GM12875 (cell line): Measurements from ENCODE around the gene RGS2.

Experiments used
- H3K4me3 ChIP-seq: one replicate; pipeline ENCODE4 v1.5.1; 2011; ENCODE audit warnings: low read depth, low read length, control low read depth
- CTCF ChIP-seq: IDR thresholded peaks from 2 replicates; pipeline ENCODE4 v1.5.1; 2011; ENCODE audit warnings: low read depth, mild to moderate bottlenecking, control low read depth, inconsistent platforms, low read length, moderate library complexity, borderline replicate concordance; ENCODE audit not compliant: insufficient read depth

RGS2 gene

GRCh38 chr1:192830595-192831246 is 21.9 kb downstream of the RGS2 start:
- H3K4me3 ChIP-seq = no peak overlapping the region
- no peak for TF ChIP-seq CTCF

GRCh38 chr1:192831706-192832355 is 23.0 kb downstream of the RGS2 start:
- no peak overlapping the region for H3K4me3 ChIP-seq
- TF ChIP-seq CTCF = no peak

DNA sequence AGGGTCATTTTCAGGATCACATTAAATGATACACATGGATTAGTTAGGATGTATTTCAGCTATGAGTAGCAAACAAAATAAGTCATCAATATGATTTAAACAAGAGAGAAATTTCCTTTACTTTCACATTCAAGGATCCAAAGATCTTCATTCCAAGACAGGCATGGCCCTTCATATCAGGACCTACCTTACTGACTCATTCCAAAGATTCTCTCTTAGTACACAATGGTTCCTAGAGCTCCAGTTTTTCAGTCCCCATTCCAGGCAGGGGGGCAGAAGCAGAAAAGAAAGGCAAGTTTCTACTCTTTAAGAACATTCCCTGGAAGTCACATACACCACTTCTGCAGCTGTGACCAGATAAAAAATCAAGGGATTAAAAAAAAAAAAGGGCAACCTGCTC is 23.7 kb downstream of the RGS2 start:
- no peak for TF ChIP-seq CTCF
- no peak overlapping the region for H3K4me3 ChIP-seq

DNA sequence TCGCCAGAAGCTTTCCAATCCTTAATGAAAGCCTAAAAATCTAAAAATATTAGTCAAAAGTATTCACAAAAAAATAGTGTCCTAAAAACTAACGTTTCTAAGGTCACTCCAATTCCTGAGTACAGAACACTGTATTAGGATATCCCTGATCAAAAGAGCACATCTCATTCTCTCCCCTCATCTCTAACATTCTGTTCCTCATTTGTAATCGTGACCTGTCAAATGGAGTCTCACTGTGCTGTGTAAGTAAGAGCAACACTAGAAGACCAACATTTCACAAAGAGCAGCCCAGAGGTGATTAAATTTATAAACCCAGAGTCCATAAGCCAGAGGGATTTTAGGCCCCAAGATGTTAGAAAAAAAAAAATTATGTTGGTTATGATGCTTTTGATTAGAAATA is 26.3 kb downstream of the RGS2 start:
- no peak for TF ChIP-seq CTCF
- H3K4me3 ChIP-seq = no peak overlapping the region

- TF ChIP-seq CTCF = no peak
- no peak overlapping the region for H3K4me3 ChIP-seq
These were observed 30.6 kb downstream of the RGS2 start for GRCh38 chr1:192839162-192840066.

DNA sequence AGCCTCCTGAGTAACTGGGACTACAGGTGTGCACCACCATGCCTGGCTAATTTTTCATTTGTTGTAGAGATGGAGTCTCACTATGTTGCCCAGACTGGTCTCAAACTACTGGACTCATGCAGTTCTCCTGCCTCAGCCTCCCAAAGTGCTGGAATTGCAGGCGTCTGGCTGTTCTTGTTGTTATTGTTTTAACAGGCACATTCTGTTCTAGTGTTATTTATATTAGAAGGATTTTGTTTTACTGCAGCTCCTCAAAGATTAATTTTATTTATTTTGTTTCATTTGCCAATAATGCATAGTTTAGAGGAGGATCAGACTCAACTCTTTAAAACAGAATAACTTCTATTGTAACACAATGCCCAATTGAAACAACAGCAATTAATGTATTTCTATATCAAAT is 35.5 kb downstream of the RGS2 start:
- no peak overlapping the region for H3K4me3 ChIP-seq

More for the DNA sequence above, 35.5 kb downstream of the RGS2 start:
- TF ChIP-seq CTCF = no peak
